Prostate gland (tissue), 2 donors: ENCODE results near the gene ADGRE1. TPM values are rescaled to one million over a fixed set of nuclear protein-coding genes. Genes with fewer than 3 reads are reported as not detected.

Source experiments
- DNase-seq: peaks from one replicate; pipeline ENCODE4 v3.0.0-alpha.2; 2019; ENCODE audit warnings: low spot score
- H3K27ac ChIP-seq, 2 donors: fragments of 200-600 bp; sonication (generic); 2 replicates each; pipeline ENCODE4 v1.5.1; 2017 to 2019
- H3K27me3 ChIP-seq: fragments of 200-600 bp; sonication (generic); replicated peaks from 2 replicates; pipeline ENCODE4 v1.5.1; 2019; ENCODE audit not compliant: insufficient read depth
- H3K36me3 ChIP-seq, 2 donors: fragments of 200-600 bp; sonication (generic); 1 replicate in 1 of 2; 2 replicates in 1 of 2; pipeline versions ENCODE4 v1.5.1 to v1.8.1; 2017 to 2019
- H3K4me1 ChIP-seq: fragments of 200-600 bp; sonication (generic); replicated peaks from 2 replicates; pipeline ENCODE4 v1.5.1; 2019
- H3K4me3 ChIP-seq, 2 donors: fragments of 200-600 bp; sonication (generic); 2 replicates each; pipeline ENCODE4 v1.5.1; 2017 to 2019
- H3K9me3 ChIP-seq: fragments of 200-600 bp; sonication (generic); 2 replicates; pipeline ENCODE4 v1.5.1; 2017
- CTCF ChIP-seq, 4 experiments: fragments of 200-600 bp in 2 of 4; fragments of 450-650 bp in 2 of 4; sonication (generic) in 2 of 4; IDR thresholded peaks; 1 replicate in 3 of 4; 2 replicates in 1 of 4; pipeline ENCODE4 v1.5.1; 2016 to 2019; ENCODE audit warnings: antibody characterized with exemption in 4 of 4, mild to moderate bottlenecking in 2 of 4, moderate library complexity in 2 of 4
- POLR2A ChIP-seq: fragments of 450-650 bp; IDR thresholded peaks from one replicate; pipeline ENCODE4 v1.6.1; 2016; ENCODE audit warnings: antibody characterized with exemption, mild to moderate bottlenecking
- POLR2AphosphoS5 ChIP-seq: sonication (generic); formaldehyde crosslinking; IDR thresholded peaks from one replicate; pipeline ENCODE4 v1.6.1; 2017; ENCODE audit warnings: antibody characterized with exemption
- WGBS: methylation state at CpG from one replicate; pipeline ENCODE4 v1.1.5; 2018; 5-methylcytosine and 5-hydroxymethylcytosine counted together
- intact Hi-C: fragments of 100-400 bp; cut with DNase I; formaldehyde crosslinking; loops from one replicate; pipeline ENCODE4 v1.14.2; 2022
- total RNA-seq, 2 donors: library from RNA; depleted of rRNA; stranded (reverse); fragments of >200 nt; gene quantifications; one replicate each; pipeline ENCODE4 v1.1.0, GENCODE V29; 2016

Gene ADGRE1
- 1 to 10 TPM in 1 of 2 donors, not detected in 1; 1.2 TPM for total RNA-seq

- Histone ChIP-seq H3K27ac (no peak within 1 kb of the TSS), H3K9me3 (no peaks in the 10 kb centered on the region), H3K4me3 (no peak within 1 kb of the TSS), H3K27me3 (peaks cover 2% of the 10 kb centered on the region), H3K36me3 (no peaks in the 10 kb centered on the region), H3K4me1 (no peaks in the 10 kb centered on the region)
- no peak for DNase-seq
- TF ChIP-seq CTCF (IDR thresholded peaks at IDR 0.05): no peak
- no peak for TF ChIP-seq POLR2A
- no peak for TF ChIP-seq POLR2AphosphoS5
- 58% methylated on average over 4 of the region's 4 CpGs for WGBS
- intact Hi-C loops: no loop called here
These were observed at the start of gene ADGRE1 for GRCh38 chr19:6887316-6887715. Gene ADGRE1 (plus strand): TSS chr19:6887579. CDS start chr19:6887609, 30 bp downstream.

GRCh38 chr19:6838062-6838655 lies 49.2 kb upstream of the ADGRE1 start:
- Histone ChIP-seq H3K9me3 (no peaks in the 10 kb centered on the region), H3K27ac (no peak overlapping the region), H3K27me3 (no peaks in the 10 kb centered on the region), H3K4me3 (no peak overlapping the region), H3K4me1 (no peaks in the 10 kb centered on the region), H3K36me3 (no peaks in the 10 kb centered on the region)
- 91% methylated on average over 3 of the region's 3 CpGs for WGBS
- DNase-seq: no peak
- TF ChIP-seq POLR2AphosphoS5 (no peak), CTCF (IDR thresholded peaks at IDR 0.05) (no peak), POLR2A (no peak)
- intact Hi-C loops: no loop called here

- no peaks in the 10 kb centered on the region for H3K4me1 ChIP-seq
- H3K9me3 ChIP-seq: no peaks in the 10 kb centered on the region
- H3K4me3 ChIP-seq: no peak overlapping the region
- H3K27ac ChIP-seq: no peak overlapping the region
- TF ChIP-seq POLR2A (no peak), CTCF (IDR thresholded peaks at IDR 0.05) (no peak), POLR2AphosphoS5 (no peak)
- H3K27me3 ChIP-seq: no peaks in the 10 kb centered on the region
- intact Hi-C loops: no loop called here
- DNase-seq: no peak
- H3K36me3 ChIP-seq: no peaks in the 10 kb centered on the region
- WGBS: 76% methylated on average over 5 of the region's 5 CpGs
These were observed 44.3 kb upstream of the ADGRE1 start for GRCh38 chr19:6842871-6843607.

GRCh38 chr19:6847828-6848200 lies 39.6 kb upstream of the ADGRE1 start:
- Histone ChIP-seq H3K4me3 (no peak overlapping the region), H3K36me3 (no peaks in the 10 kb centered on the region), H3K27ac (no peak overlapping the region), H3K27me3 (no peaks in the 10 kb centered on the region), H3K9me3 (no peaks in the 10 kb centered on the region), H3K4me1 (no peaks in the 10 kb centered on the region)
- WGBS: 96% methylated on average over 11 of the region's 11 CpGs
- no peak for DNase-seq
- intact Hi-C loops: no loop called here
- no peak for TF ChIP-seq POLR2A
- TF ChIP-seq POLR2AphosphoS5: no peak
- TF ChIP-seq CTCF (IDR thresholded peaks at IDR 0.05): no peak

GRCh38 chr19:6848986-6849385 lies 38.4 kb upstream of the ADGRE1 start:
- intact Hi-C loops: no loop called here
- H3K27me3 ChIP-seq: no peaks in the 10 kb centered on the region
- 88% methylated on average over 3 of the region's 3 CpGs for WGBS
- H3K9me3 ChIP-seq: no peaks in the 10 kb centered on the region
- DNase-seq: no peak
- H3K4me3 ChIP-seq: no peak overlapping the region
- no peak overlapping the region for H3K27ac ChIP-seq
- H3K36me3 ChIP-seq: no peaks in the 10 kb centered on the region
- no peaks in the 10 kb centered on the region for H3K4me1 ChIP-seq
- TF ChIP-seq POLR2AphosphoS5 (no peak), CTCF (IDR thresholded peaks at IDR 0.05) (no peak), POLR2A (no peak)
